ENCODE measurements around the gene SERGEF.

The SERGEF gene

GRCh38 chr11:17779861-17780594, 232.8 kb downstream of the SERGEF start:
- no peak for DNase-seq

DNA sequence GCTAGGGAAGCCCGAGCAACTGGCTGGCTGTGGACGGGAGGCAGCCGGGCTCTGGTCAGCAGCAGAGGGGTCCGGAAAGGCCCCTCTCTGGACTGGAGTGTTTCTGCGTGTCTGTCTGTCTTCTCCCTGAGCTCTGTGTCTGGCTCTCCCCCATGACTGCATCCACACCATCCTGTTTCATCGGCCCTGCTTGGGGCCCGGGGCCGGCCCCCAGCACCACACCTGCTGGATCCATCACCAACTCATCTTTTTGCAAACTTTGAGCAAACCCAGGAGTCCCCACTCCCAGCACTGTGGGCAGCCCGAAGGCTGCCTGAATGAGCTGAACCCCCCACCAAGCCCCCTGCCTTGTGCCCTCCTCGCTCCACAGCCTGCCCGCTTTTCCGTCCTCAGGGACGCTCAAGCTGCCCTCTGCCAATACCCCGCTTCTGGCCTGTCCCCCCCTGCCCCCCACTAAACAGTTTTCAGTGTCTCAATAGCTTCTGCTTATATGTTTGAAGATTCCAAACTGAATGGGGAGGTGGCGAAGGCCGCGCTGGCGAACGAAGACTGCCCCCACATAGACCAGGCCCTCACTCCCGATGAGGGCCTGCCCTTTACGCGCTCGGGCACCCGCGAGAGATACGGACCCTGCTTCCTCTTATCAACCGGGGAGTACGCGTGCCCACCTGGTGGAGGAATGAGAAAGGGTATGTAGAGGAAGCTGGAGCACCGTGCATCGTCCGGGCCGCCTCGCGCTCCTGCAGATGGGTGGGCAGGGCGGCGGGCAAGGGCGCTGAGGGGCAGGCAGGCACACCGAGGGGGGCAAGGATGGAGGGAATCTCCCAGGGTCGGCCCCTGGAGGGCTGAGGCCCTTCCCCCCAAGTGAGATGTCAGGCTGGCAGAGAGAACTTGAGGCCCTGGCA, 233.6 kb downstream of the SERGEF start:
- DNase-seq: no peak

DNA sequence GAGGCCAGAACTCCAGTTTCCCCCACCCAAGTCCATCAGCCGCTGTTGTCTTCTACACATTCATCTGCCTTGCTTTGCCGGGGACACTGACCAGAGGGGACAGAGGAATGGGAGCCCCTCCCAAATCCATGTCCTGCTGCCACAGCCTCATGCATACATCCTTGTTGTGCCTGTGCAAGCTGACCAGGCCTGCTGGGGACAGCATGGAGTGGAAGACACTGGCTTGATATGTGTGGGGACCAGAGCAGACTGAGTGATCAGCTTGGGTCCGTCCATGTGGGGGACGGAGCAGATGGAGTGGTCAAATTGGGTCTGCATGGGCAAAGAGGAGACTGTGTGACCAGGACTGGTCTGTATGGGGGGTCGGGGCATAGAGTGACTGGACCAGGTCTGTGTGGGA, 234.5 kb downstream of the SERGEF start:
- DNase-seq: no peak

- DNase-seq: no peak
These were observed 235.1 kb downstream of the SERGEF start for GRCh38 chr11:17777738-17778091.

- no peak for DNase-seq
These were observed 235.6 kb downstream of the SERGEF start for GRCh38 chr11:17777086-17777737.

GRCh38 chr11:17776212-17776875, 236.5 kb downstream of the SERGEF start:
- no peak for DNase-seq

DNA sequence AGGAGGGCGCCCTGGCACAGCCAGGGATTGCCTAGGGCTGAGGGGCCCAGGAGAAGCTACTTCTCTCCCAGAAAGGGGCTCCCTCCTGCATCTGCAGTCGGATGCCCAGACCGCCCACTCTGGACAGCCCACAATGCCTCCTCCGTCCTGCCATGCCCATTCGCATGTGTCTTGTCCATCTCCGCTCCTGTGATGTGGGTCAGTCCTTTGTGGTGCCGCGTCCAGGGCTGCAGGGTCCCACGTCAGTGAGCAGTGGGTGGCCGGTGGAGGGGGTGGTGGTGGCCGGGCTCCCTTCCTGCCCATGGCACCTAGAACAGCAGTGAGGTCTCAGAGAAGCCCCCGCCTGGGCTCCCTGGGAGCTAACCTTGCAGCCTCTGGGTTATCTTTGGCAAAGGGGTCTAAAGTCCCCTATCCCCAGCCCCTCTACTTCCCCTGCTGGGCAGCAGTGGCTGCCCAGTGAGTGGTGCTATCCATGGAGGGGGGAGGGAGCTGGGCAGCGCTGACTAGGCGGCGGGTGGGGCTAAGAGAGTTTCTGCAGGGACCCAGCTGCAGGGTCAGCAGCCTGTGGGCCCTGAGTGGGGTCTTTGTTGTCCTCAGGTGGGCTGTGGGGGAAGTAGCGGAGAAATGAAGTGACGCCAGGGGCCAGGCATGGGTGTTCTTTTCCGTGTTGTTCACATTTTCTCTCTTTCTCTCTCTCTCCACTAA, 237.2 kb downstream of the SERGEF start:
- no peak for DNase-seq

GRCh38 chr11:17775035-17775348, 237.9 kb downstream of the SERGEF start:
- no peak for DNase-seq

- DNase-seq: no peak
These were observed 238.4 kb downstream of the SERGEF start for GRCh38 chr11:17774232-17775034.

DNA sequence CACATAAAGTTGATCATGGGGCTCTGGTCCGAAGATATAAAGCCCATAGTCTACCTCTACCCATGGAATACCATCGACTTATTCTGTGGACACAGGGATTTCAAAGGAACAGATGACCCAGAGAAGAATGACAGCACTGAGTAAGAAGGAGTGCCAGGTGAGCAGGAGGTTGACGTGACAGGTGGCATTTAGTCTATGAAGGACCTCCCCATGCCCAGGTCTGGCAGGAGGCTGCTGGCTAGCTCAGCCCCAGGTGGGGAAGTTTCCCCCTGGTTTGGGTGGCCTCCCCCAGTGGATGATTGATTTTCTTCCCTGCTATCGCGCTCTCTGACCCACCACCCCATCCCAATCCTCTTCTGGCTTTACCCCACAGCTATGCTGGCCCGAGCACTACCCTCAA, 239.2 kb downstream of the SERGEF start:
- no peak for DNase-seq

- DNase-seq: no peak
These were observed 239.9 kb downstream of the SERGEF start for GRCh38 chr11:17772704-17773600.

- DNase-seq: no peak
These were observed 240.9 kb downstream of the SERGEF start for GRCh38 chr11:17771841-17772401.

DNA sequence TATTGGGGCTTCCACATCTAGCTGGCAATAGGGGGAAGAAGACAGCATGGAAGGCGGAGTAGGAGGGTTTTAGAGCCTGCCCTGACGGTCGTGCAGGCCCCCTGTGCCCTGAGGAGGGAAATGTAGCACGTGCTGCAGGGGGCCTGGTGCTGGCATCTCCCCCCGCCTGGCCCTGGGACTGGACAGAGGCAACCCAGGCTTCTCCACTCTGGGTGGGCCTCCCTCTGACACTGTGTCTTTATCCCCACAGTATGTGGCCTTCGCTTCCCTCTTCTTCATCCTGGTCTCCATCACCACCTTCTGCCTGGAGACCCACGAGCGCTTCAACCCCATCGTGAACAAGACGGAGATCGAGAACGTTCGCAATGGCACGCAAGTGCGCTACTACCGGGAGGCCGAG, 241.4 kb downstream of the SERGEF start:
- DNase-seq: no peak

- no peak for DNase-seq
These were observed 241.9 kb downstream of the SERGEF start for GRCh38 chr11:17770917-17771316.

GRCh38 chr11:17770048-17770652, 242.7 kb downstream of the SERGEF start:
- DNase-seq: no peak

DNA sequence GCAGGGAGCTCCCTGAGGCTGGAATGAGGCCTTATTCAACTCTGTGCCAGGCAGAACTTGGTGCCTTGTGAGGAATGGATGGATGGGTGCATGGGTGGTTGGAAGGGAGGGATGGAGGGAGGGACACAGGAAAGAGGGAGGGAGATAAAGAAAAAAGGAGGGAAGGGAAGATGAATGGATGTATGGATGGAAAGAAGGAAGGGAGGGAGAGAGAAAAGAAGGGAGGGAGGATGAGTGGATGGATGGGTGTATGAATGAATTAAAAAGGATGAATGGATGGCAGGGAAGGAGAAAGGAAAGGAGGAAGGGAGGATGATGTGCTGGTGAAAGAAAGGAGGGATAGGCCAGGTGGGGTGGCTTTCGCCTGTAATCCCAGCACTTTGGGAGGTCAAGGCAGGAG, 243.6 kb downstream of the SERGEF start:
- DNase-seq: no peak

- no peak for DNase-seq
These were observed 244.3 kb downstream of the SERGEF start for GRCh38 chr11:17768547-17768946.

GRCh38 chr11:17767914-17768313, 244.9 kb downstream of the SERGEF start:
- DNase-seq: no peak

DNA sequence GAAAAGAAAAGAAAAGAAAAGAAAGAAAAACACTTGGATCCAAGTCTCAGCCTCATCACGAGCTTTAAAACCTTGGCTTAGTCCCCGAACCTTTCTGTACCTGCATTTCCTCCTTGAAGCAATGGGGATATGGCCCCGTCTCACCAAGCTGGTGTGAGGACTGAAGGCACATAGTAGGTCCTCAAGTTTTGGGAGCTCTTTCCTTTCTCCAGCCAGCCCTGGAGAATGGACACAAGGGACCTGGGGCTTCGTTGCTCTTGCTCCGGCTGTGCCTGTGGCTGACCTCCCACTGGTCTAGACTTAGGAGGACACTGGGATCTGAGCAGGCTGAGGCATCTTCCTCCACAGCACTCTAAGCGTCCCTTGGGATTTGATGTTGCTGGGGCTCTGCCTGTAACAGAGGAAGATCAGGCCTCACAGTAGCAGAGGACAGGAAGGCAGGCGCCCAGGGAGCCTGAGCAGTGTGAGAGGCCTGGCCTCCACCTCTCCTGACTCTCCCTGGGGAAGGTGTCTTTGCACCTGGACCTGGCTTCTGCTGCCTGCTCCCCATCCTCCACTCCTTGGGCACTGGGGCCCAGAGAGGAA, 245.5 kb downstream of the SERGEF start:
- no peak for DNase-seq

DNA sequence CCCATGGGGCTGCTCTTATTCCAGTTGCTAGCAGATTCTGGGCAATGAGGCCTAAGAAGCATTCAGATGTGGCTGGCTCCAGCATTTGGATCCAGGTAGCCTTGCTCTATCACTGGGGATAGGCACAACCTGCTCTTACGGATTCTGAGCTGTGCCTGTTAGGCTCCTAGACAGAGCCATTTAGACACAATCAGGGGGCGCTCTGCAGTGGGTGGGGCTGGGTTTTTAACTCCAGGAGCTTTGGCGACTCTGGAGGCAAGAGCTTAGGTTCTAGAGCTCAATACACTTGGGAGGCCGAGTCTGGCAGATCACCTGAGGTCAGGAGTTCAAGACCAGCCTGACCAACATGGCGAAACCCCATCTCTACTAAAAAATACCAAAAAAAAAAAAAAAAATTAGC, 246.3 kb downstream of the SERGEF start:
- DNase-seq: no peak
